Gastroesophageal sphincter (tissue), 3 donors: ENCODE measurements around the gene IL20RB.

Source experiments
- CTCF ChIP-seq, 4 experiments: fragments of 200-600 bp in 2 of 4; fragments of 450-650 bp in 2 of 4; sonication (generic) in 1 of 4; IDR thresholded peaks; one replicate each; pipeline ENCODE4 v1.5.1; 2017 to 2019; ENCODE audit warnings: antibody characterized with exemption in 4 of 4, mild to moderate bottlenecking in 2 of 4, moderate library complexity in 2 of 4
- EP300 ChIP-seq: sonication (generic); formaldehyde crosslinking; IDR thresholded peaks from one replicate; pipeline ENCODE4 v1.6.1; 2017; ENCODE audit warnings: antibody characterized with exemption, mild to moderate bottlenecking
- POLR2A ChIP-seq, 2 donors: fragments of 450-650 bp; IDR thresholded peaks; one replicate each; pipeline ENCODE4 v1.6.1; 2017; ENCODE audit warnings: antibody characterized with exemption in 2 of 2, mild to moderate bottlenecking in 2 of 2, moderate library complexity in 1 of 2
- POLR2AphosphoS5 ChIP-seq: sonication (generic); formaldehyde crosslinking; IDR thresholded peaks from one replicate; pipeline ENCODE4 v1.6.1; 2017; ENCODE audit warnings: antibody characterized with exemption

- no peak for TF ChIP-seq POLR2A (IDR thresholded peaks at IDR 0.05)
- TF ChIP-seq EP300, result no peak
- TF ChIP-seq CTCF (IDR thresholded peaks at IDR 0.05), result no peak
- TF ChIP-seq POLR2AphosphoS5, result no peak
These were observed 24.2 kb downstream of the IL20RB start for GRCh38 chr3:136982033-136982432.
